GM18511 (cell line): ENCODE measurements around the gene APBA1.

Source experiments
- ATAC-seq: cut with Tn5 transposase; IDR thresholded peaks from one replicate; pipeline ENCODE4 v1.9.1; 2021; ENCODE audit warnings: mild to moderate bottlenecking, moderate library complexity; ENCODE audit not compliant: unreplicated experiment

APBA1 gene

GRCh38 chr9:69486498-69486897 lies 185.7 kb downstream of the APBA1 start:
- no peak for ATAC-seq

- no peak for ATAC-seq
These were observed 186.7 kb downstream of the APBA1 start for GRCh38 chr9:69485466-69485865.

DNA sequence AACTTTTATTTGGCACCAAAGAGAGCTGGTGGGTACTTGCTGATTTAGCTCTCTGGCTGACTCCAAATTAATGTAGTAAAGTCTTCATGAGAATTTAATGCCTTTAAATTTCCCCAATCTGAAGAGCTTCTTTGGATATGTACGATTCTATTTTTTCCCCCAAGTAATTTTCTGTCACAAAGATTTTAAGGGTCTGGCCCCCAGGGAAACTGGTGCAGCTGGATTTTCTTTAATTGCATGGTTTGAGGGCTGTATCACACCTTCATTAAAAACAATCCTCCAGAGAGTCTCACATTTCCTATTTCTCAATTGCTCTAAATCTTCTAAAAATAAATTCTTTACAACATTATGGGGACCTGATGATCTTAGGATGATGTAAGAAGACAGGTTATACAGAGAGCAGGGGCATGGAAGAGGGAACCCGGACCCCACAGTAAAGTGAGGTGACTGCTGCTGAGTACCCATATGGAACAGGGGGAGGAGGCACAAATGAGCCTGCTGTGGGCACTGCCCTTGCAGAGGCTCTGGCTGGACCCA lies 188.2 kb downstream of the APBA1 start:
- no peak for ATAC-seq

GRCh38 chr9:69476797-69477196 lies 195.4 kb downstream of the APBA1 start:
- no peak for ATAC-seq

- no peak for ATAC-seq
These were observed 196.2 kb downstream of the APBA1 start for GRCh38 chr9:69476016-69476415.

- ATAC-seq = no peak
These were observed 197.3 kb downstream of the APBA1 start for GRCh38 chr9:69474821-69475220.

DNA sequence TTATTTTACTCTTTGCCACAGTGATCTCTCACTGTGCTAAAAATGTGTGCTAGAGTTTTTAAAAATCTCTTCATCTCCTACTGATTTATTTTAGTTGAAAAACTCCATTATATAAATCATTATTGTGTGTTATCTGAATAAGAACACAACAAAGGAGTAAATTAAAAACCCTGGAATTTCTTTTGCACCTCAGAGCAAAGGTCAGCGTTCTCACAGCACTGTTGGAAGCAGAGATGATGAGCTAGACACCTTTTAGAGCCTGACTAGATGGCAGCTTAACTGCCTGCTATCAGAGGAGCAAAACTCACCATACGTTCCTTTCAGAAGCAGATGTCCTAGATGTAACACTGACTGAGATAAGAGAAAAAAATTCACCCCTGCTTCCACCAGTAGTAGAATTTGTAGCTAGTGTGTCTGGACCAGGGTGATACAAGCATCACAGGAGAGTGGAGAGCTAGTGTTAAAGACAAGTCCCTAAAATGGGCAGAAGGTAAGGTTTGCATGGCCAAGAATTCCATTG lies 200.0 kb downstream of the APBA1 start:
- no peak for ATAC-seq

GRCh38 chr9:69471433-69471832 lies 200.7 kb downstream of the APBA1 start:
- ATAC-seq = no peak

DNA sequence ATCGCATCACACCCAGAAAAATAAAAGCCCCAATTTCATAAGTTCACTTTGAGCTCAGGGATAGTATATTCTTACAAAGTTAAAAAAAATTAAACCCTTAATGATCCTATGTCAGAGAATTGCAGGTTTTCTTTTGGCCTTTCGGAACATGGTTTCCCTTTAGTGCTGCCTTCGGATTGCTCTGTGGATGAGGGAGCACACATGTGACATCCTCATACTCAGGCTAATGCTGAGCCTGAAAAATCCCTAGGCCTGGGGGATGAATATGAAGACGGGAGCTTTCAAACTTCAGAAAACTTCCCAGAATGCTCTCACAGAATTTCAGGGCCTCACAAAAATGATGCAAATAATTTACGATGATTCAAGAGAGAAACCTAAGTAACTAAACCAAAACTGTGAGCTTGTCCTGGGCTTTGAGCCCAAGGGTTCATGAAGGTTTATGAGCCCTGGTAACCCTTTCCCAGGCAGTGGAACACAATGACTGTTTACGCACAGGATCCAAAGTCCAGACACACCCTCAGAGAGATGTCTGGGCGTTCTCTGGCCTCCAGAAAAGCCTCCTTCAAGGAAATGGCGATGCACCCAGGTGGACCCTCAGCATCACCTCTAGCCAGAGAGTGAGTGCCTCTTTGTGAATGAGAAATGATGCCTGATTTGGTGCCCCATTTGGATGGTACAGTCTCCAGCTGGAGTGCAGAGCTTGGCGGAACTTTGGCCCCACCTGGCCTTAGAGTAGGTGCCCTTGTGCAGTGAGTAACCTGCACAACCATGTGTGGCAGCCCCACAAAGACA lies 201.8 kb downstream of the APBA1 start:
- ATAC-seq = no peak

DNA sequence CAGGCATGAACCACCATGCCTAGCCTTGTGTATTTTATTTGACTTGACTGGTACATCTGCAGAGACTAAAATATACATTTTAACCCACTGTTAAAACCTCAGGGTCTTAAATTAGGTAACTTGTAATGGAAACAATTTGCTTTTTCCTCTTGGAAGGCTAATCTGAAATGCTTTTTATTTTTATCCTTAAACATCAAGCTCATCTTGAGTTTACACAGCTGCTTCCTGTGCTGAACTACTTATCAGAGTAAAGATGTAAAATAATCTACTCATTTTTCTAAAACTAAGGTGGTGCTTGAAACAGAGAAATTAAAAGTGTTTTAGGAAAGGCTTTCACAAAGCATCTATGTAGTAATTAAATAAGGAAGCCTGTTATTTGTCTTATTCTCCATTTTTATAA lies 203.0 kb downstream of the APBA1 start:
- no peak for ATAC-seq

DNA sequence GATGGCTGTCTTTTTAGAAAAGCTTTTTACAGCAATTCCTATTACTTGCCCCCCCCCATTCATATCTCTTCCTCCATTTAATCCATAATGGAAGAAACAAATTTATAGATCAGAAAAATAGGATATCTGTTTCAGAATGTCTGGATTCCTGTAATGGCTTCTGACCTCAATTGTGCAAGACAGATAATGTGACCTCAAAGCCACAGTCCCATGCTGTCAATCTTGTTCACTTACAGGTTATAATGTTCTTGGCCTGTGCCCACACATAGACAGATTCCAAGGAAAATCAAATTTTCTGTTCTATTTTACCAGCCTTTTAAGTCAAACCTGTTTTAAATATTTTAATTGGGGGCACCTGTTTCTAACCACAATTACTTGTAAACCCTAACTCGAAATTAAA lies 203.8 kb downstream of the APBA1 start:
- no peak for ATAC-seq

DNA sequence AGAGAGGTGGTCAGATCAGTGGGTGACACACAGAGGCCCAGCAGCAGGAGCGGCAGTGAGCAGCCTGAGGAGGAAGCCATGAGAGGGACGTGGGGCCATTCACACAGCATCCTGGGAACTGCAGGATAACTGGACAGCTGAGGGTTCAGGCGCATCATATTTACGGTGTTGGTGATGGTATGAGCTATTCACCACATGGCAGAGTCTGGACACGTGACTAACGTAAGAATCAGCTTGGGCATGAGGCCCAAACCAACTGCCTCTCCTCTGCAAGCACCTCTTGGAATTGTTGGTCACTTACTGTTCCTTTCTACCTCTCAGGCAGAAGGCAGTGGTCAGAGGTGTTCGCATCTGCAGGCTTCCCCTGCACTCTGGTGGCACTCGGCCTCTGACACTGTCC lies 206.0 kb downstream of the APBA1 start:
- ATAC-seq = no peak

DNA sequence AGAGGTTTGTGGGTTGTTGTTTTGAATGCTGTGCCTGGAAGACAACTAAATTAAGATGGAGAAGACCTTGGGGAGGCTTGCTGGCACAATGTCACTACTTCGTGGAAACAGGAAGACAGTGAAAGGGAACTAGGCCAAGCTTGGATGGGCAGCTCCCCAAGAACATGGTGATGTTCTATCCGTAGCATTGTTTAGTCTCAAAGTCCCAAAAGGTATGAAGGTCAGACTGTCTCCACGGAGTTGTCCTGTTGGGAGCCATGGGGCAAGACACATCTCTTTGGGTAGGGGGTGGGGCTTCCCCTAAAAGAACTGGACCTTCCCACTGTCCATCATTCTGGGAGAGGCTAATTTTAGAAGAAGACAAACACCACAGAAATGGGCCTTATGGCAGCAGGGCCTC lies 206.7 kb downstream of the APBA1 start:
- no peak for ATAC-seq

GRCh38 chr9:69463497-69464068 lies 208.6 kb downstream of the APBA1 start:
- no peak for ATAC-seq

GRCh38 chr9:69462394-69462793 lies 209.8 kb downstream of the APBA1 start:
- no peak for ATAC-seq

- ATAC-seq = no peak
These were observed 210.9 kb downstream of the APBA1 start for GRCh38 chr9:69461103-69461887.

DNA sequence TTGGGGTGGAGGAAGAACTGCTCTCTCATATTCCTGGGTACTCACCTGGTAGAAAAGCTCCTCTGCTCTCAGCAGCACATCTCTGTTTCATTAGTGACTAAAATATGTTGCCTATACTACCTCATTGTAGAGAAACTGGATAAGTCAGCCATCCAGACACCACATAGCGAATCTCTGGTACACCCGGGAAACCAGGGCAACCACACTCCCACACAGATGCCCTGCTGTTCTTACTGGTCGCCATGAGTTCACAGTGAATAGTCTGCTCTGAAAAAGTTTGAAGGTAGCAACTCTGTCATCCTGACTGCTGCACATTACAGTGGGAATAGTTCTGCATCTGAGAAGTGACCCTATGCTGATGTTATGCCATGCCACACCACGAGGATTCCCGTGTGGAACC lies 212.2 kb downstream of the APBA1 start:
- no peak for ATAC-seq

DNA sequence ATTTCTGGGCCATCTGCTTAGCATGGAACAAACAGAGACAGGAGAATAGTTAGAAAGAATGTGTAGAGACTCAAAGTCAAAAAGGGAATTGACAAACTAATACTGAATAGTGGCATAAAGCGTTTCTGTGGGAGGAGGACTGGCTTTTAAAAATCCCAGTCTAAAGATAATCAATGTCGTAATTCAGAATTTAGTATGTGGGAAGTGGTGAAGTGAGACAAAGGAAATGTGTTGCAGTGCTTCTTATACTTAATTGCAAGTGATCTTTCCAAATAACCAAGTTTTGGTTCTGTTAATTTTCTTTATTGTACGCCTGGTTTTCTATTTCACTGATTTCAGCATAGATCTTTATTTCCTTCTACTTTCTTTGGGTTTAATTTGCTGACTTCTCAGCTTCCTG lies 214.0 kb downstream of the APBA1 start:
- ATAC-seq = no peak

DNA sequence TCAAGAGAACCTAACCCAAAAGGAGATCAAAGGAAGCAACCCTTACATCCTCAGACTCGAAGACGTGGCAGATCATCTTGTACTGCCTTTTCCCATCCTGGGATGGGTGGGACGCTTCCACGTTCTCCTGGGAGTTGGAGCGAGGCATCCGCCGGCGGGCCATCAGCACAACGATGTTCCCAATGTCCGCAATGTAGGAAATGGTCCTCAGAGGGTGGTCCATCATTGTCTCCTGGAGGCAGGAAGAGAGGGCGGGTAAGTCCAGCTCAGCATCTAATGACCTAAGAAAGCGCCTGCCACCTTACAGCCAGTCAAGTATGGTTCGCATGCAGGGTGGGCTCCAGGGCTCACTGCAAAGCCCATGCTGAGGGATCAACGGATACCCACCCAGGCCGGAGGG lies 216.0 kb downstream of the APBA1 start:
- no peak for ATAC-seq

- ATAC-seq = no peak
These were observed 216.9 kb downstream of the APBA1 start for GRCh38 chr9:69455311-69455710.

DNA sequence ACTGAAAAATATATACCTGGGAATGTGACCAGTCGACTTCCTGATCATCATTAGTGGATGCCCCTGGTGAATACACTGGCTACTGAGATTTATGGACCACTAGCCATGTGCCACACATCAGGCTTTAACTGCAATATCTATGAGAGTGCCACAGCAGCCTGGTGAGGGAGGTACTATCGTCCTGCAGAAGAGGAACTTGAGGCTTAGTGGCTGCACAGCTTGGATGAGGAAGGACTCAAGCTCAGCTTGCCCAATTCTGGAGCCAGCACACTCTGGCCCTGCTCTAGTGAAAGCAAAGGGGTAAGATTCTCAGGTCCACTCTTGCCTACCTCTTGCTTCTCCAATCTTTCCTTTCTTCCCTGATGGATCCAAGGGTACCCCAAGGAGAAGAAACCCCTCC lies 217.8 kb downstream of the APBA1 start:
- ATAC-seq = no peak

GRCh38 chr9:69453746-69454145 lies 218.4 kb downstream of the APBA1 start:
- ATAC-seq = no peak
